K562 (cell line): Measurements from ENCODE around the gene CNIH4. TPM values are rescaled to one million over a fixed set of nuclear protein-coding genes. Genes with fewer than 3 reads are reported as not detected.

ENCODE experiments used
- EP400 ChIP-seq: fragments of 450-650 bp; IDR thresholded peaks from 2 replicates; pipeline ENCODE4 v1.6.1; 2017; ENCODE audit warnings: antibody characterized with exemption, mild to moderate bottlenecking, moderate library complexity
- FOXK2 ChIP-seq, 2 experiments: fragments of 450-650 bp; IDR thresholded peaks in 1 of 2; conservative IDR thresholded peaks in 1 of 2; 2 replicates each; pipeline ENCODE4 v1.6.1; 2016; ENCODE audit warnings: low read depth in 2 of 2, mild to moderate bottlenecking in 1 of 2
- ILF3 ChIP-seq: fragments of 450-650 bp; IDR thresholded peaks from 2 replicates; pipeline ENCODE4 v1.6.1; 2018; ENCODE audit warnings: antibody characterized with exemption, mild to moderate bottlenecking, moderate library complexity, borderline replicate concordance
- JUND ChIP-seq, 2 experiments: IDR thresholded peaks; 2 replicates in 1 of 2; 3 replicates in 1 of 2; pipeline ENCODE4 v1.6.1; 2011; ENCODE audit warnings: borderline replicate concordance in 2 of 2, low read depth in 2 of 2, low read length in 2 of 2, improper control_type of control experiment in 1 of 2, missing biosample characterization in 1 of 2, missing genetic modification characterization in 1 of 2, missing genetic modification reagents in 1 of 2
- KHSRP ChIP-seq: fragments of 450-650 bp; IDR thresholded peaks from 2 replicates; pipeline ENCODE4 v1.6.1; 2017
- NR3C1 ChIP-seq: sonication (generic); formaldehyde crosslinking; IDR thresholded peaks from 2 replicates; pipeline ENCODE4 v1.8.1; 2022; ENCODE audit warnings: missing genetic modification reagents
- STAT5B ChIP-seq: fragments of 250-450 bp; sonication (Bioruptor Pico); IDR thresholded peaks from 2 replicates; pipeline ENCODE4 v1.8.0; 2021; ENCODE audit warnings: mild to moderate bottlenecking, inconsistent platforms
- TAF7 ChIP-seq: fragments of 450-650 bp; IDR thresholded peaks from 2 replicates; pipeline ENCODE4 v1.6.1; 2016; ENCODE audit warnings: missing genetic modification characterization, missing compliant biosample characterization
- TAL1 ChIP-seq: fragments of 450-650 bp; IDR thresholded peaks from 2 replicates; pipeline ENCODE4 v1.6.1; 2016; ENCODE audit warnings: mild to moderate bottlenecking
- TCFL5 ChIP-seq: fragments of 250-450 bp; sonication (Bioruptor Pico); conservative IDR thresholded peaks from 2 replicates; pipeline ENCODE4 v1.6.1; 2021; ENCODE audit warnings: mild to moderate bottlenecking, moderate library complexity, matching md5 sums
- polyA plus RNA-seq, 8 experiments: library from polyadenylated mRNA; depleted of rRNA in 4 of 8; stranded (reverse) in 5 of 8; unstranded in 3 of 8; fragments of >200 nt; fragmentation: Nextera tagmentation in 2 of 8; fragmentation: Illumina TruSeq in 1 of 8; extraction: Ambion mirVana in 2 of 8; extraction: Trizol in 1 of 8; gene quantifications; 2 replicates each; pipeline versions ENCODE4 v1.2.1 to v1.2.3, GENCODE V29; 2011 to 2014; ENCODE audit warnings: inconsistent platforms in 1 of 8, missing spikeins in 1 of 8
- total RNA-seq, 7 experiments: library from RNA; depleted of rRNA in 6 of 7; stranded (reverse); fragments of >200 nt in 6 of 7; fragmentation: Illumina TruSeq in 2 of 7; extraction: Trizol in 2 of 7; gene quantifications; 2 replicates each; pipeline versions ENCODE4 v1.2.1 to v1.2.3, GENCODE V29; 2011 to 2021; ENCODE audit warnings: low replicate concordance in 1 of 7
- TF ChIP-seq, protein P1 (sequence below): fragments of 450-650 bp; IDR thresholded peaks from 2 replicates; pipeline ENCODE4 v1.6.1; 2016; ENCODE audit warnings: low read depth
- TF ChIP-seq, protein P2 (sequence below): sonication (generic); formaldehyde crosslinking; IDR thresholded peaks from 2 replicates; pipeline ENCODE4 v1.8.0; 2022; ENCODE audit warnings: missing genetic modification reagents, mild to moderate bottlenecking, borderline replicate concordance

CNIH4 gene
- total and polyA plus RNA-seq, 9 of the 15 experiments (the other 6 are each of a cell fraction or from before 2014, with no cell fraction given) = 41.3 to 266 (median 61.1) TPM

DNA sequence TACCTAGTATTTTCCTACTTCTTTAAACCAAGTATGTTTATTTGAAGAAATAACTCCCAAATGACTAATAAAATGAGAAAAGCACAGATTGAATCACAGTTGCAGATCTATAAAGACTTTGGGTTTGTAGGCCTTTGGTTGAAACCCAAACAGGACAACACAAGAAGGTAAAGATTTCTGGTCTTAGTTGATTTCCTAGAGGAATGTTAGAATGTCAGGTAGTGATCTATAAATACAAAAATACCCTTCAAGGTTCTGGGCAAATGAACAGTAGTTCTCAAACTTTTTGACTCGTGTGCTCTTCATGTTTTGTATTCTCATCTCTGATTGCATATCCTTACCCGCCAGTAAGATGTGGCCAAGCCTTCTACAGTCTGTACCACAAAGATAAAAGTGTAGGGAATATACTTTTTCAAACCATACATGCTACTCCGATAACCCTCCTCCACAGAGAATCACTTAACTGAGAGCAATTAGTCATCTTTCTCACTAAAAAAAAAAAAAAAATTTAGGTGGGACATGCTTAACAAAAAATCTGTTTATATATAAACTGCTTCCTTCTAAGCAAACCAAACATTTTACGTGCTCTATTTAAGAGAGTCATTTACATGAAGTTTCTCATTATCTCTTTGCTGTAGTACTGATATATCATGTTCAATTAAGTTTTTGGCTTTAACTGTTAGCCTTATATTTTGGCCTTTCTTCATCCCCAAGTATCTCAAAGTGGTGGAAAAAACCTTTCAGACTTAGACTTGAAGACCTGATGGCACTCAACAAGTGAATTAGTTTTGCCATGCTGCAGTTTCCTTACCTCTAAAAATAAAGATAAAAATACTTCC is 36.0 kb downstream of the CNIH4 start (continued):
- TF ChIP-seq, protein P1, sequence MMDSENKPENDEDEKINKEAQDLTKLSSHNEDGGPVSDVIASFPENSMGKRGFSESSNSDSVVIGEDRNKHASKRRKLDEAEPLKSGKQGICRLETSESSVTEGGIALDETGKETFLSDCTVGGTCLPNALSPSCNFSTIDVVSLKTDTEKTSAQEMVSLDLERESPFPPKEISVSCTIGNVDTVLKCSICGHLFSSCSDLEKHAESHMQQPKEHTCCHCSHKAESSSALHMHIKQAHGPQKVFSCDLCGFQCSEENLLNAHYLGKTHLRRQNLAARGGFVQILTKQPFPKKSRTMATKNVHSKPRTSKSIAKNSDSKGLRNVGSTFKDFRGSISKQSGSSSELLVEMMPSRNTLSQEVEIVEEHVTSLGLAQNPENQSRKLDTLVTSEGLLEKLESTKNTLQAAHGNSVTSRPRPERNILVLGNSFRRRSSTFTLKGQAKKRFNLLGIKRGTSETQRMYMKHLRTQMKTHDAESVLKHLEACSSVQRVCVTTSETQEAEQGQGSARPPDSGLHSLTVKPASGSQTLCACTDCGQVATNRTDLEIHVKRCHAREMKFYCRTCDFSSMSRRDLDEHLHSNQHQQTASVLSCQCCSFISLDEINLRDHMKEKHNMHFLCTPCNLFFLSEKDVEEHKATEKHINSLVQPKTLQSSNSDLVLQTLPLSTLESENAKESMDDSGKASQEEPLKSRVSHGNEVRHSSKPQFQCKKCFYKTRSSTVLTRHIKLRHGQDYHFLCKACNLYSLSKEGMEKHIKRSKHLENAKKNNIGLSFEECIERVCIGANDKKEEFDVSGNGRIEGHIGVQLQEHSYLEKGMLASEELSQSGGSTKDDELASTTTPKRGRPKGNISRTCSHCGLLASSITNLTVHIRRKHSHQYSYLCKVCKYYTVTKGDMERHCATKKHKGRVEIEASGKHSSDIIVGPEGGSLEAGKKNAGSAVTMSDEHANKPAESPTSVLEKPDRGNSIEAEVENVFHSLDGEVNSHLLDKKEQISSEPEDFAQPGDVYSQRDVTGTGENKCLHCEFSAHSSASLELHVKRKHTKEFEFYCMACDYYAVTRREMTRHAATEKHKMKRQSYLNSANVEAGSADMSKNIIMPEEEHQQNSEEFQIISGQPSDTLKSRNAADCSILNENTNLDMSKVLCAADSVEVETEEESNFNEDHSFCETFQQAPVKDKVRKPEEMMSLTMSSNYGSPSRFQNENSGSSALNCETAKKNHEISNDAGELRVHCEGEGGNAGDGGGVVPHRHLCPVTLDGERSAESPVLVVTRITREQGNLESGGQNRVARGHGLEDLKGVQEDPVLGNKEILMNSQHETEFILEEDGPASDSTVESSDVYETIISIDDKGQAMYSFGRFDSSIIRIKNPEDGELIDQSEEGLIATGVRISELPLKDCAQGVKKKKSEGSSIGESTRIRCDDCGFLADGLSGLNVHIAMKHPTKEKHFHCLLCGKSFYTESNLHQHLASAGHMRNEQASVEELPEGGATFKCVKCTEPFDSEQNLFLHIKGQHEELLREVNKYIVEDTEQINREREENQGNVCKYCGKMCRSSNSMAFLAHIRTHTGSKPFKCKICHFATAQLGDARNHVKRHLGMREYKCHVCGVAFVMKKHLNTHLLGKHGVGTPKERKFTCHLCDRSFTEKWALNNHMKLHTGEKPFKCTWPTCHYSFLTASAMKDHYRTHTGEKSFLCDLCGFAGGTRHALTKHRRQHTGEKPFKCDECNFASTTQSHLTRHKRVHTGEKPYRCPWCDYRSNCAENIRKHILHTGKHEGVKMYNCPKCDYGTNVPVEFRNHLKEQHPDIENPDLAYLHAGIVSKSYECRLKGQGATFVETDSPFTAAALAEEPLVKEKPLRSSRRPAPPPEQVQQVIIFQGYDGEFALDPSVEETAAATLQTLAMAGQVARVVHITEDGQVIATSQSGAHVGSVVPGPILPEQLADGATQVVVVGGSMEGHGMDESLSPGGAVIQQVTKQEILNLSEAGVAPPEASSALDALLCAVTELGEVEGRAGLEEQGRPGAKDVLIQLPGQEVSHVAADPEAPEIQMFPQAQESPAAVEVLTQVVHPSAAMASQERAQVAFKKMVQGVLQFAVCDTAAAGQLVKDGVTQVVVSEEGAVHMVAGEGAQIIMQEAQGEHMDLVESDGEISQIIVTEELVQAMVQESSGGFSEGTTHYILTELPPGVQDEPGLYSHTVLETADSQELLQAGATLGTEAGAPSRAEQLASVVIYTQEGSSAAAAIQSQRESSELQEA = no peak
- TF ChIP-seq TAL1 (peak; percentile 95), STAT5B (no peak), NR3C1 (CRISPR knock-in tag) (no peak), TCFL5 (no peak), EP400 (peak; percentile 30; the same call in 1 of the 2 replicates), KHSRP (peak; percentile 25; the same call in 1 of the 2 replicates), FOXK2 (conservative IDR thresholded peaks at IDR 0.05 in 1 of 2, IDR thresholded peaks at IDR 0.05 in 1 of 2; ENCODE audit: low read depth in 2 of 2) (peak; percentile 32 to 61; a peak in 1 of 4 replicates), ILF3 (0 out of 2 replicates have a peak, but pooled peaks have one; percentile 17), JUND (IDR thresholded peaks at IDR 0.05; ENCODE audit: borderline replicate concordance, low read depth, low read length) (peak; percentile 82; the same call in 1 of the 2 replicates), JUND (tag; IDR thresholded peaks at IDR 0.05; ENCODE audit: borderline replicate concordance, low read depth, low read length) (peak; percentile 82), TAF7 (tag) (no peak)
- TF ChIP-seq, protein P2, sequence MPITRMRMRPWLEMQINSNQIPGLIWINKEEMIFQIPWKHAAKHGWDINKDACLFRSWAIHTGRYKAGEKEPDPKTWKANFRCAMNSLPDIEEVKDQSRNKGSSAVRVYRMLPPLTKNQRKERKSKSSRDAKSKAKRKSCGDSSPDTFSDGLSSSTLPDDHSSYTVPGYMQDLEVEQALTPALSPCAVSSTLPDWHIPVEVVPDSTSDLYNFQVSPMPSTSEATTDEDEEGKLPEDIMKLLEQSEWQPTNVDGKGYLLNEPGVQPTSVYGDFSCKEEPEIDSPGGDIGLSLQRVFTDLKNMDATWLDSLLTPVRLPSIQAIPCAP (CRISPR knock-in tag) = no peak
